CD4-positive, alpha-beta T cell treated with Interleukin-2 at 100 ng/mL for 4 hours (primary cell): Measurements from ENCODE around the gene MAML3.

Source experiments
- DNase-seq: peaks from one replicate; pipeline ENCODE4 v3.0.0-alpha.2; 2020; ENCODE audit warnings: low spot score

Gene MAML3

DNA sequence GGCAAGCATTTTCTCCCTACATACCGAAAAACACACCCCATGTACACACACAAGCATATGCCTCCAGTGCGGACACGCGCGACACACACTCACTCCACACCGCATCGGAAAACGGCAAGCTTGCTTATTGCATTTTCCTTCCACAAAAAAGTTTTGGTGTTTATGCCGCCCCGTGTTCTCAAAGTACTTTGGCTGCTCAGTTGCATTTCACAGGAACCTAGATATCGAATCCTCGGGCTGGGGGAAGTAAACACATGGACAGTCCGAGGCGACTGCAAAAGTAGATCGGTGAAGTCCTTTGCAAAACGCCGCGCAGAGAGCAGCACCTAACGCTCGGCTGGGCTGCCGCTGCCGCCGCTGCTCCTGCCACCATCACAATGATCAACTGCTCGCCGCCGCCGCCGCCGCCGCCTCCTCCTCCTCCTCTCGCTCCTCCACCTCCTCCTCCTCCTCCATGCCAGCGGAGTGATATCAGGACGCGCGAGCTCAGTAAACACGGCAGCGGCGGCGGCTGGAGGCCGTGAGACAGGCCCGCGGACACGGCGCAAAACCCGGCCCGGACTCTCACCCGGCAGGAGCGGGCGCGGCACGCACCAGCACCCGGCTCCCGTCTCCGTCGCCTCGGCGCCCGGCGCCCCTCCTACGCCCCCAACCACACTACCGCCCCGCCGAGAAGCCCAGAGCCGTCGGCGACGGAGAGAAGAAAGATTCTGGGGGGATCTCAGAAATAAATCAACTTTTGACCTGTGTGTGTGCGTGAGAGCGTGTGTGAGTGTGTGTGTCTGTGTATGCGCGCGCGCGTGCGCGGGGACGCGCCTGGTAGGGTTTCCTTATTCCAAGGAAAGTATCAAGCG, at the start of gene MAML3:
Gene MAML3, minus strand, starts transcription at position 467 of the 854 bp plus-strand sequence. CDS start 857 bp downstream, outside the sequence.
- peak; percentile 85 for DNase-seq

DNA sequence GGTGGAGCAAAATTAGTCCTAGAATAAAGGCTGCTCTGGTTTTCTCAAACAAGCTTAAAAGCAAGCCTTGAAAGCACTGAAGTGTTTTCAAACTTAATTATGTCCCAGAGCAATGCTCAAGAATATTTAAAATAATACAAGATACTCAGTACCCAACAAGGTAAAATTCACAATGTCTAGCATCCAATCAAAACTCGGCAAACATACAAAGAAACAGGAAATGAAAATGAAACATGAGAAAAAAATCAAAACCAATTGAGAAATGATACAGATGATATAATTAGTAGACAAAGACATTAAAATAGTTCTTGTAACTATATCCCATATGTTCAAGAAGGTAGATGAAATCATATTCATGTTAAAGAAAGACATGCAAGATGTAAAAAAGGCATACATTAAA, 45.0 kb upstream of the MAML3 start:
- no peak for DNase-seq

- DNase-seq: no peak
Measured at GRCh38 chr4:140195806-140196205, 41.8 kb upstream of the MAML3 start.

DNA sequence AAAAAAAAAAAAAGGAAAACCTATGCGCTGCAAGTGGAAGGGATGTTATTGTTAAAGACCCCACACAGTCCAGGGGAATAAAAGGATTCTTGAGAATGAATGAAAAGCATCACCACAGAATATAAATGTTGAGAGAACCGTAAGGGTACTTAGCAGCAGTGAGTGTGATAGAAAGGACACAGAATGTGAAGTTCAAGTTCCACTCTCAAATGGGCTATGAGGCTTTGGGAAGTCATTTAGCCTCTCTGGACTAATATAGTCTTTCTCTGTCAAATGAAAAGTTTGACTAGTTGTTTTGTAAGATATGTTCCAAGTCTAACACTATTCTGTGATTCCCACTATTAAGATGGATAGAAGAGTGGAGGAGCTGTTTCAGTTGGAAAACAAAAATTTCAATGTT, 35.8 kb upstream of the MAML3 start:
- no peak for DNase-seq

GRCh38 chr4:140188975-140189374, 35.0 kb upstream of the MAML3 start:
- DNase-seq: no peak

- no peak for DNase-seq
Measured at GRCh38 chr4:140187316-140187695, 33.3 kb upstream of the MAML3 start.

- DNase-seq: no peak
Measured at GRCh38 chr4:140186651-140187315, 32.8 kb upstream of the MAML3 start.

GRCh38 chr4:140186082-140186438, 32.1 kb upstream of the MAML3 start:
- DNase-seq: no peak

- DNase-seq: no peak
Measured at GRCh38 chr4:140185412-140186081, 31.6 kb upstream of the MAML3 start.

DNA sequence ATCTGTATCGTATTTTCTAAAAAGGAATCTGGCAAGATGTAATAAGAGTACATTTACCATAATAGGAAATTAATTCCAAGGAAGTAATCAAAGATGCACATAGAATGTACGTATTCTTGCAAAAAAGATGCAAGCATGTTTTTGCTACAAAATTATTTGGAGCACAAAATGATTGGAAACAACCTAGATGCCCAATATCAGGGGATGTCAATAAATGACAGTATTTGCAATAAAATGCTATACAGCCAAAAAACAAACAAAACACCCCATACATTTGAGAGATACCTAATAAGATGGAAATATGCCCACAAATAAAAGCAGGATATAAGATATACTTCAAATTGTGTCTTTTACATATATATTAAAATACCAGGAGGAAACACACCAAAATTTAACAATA, 29.3 kb upstream of the MAML3 start:
- DNase-seq: no peak

DNA sequence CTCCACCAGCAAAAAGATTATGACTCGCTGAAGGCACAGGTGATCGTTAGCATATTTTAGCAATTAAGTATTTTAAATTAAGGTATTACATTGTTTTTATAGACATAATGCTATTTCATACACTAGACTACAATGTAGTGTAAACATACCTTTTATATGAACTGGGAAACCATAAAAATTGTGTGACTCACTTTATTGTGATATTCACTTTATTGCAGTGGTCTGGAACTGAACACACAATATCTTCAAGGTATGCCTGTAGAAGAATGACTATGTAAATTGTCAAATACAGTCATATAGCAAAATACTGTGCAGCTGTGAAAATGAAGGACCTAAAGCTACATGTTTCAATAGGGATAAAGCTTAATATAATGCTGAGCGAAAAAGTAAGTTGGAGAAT, 26.6 kb upstream of the MAML3 start:
- no peak for DNase-seq

- no peak for DNase-seq
Measured at GRCh38 chr4:140176735-140177134, 22.8 kb upstream of the MAML3 start.

DNA sequence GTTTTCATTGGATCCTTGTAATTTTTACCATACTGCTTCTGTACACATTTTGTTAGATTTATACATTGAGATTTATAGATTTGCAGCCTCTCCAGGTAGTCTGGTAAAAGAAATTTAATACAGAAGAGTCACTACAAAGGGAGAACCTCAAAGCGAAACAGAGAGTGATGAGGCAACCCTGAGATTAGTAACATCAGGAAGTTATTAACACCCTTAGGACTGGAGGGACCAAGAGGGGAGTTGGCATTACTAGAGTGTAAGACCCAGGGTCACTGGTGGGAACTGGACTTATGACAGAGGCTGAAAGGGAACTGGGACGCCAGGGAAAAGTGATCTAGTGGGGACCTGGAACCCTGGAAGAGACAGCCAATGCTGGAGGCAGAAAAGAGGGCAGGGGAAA, 20.6 kb upstream of the MAML3 start:
- no peak for DNase-seq

- DNase-seq: no peak
Measured at GRCh38 chr4:140172960-140173359, 19.0 kb upstream of the MAML3 start.

- no peak for DNase-seq
Measured at GRCh38 chr4:140170299-140170698, 16.3 kb upstream of the MAML3 start.

DNA sequence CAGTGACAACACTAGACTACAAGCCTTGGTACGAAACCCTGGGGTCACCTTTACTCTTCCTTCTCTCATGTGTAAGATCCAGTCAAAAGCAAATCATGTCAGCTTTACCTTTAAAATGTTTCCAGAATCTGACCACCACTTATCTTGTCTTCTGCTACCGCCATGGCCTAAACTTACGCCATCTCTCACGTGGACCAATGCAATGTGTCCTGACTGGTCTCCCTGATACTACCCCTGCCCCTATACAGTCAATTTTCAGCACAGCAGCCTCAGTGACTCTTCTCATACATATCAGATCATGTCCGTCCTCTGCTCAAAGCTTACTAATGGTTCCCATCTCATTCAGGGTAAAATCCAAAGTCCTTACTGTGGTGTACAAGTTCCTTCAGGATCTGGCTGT, 15.0 kb upstream of the MAML3 start:
- DNase-seq: no peak

- DNase-seq: no peak
Measured at GRCh38 chr4:140168474-140168873, 14.5 kb upstream of the MAML3 start.

DNA sequence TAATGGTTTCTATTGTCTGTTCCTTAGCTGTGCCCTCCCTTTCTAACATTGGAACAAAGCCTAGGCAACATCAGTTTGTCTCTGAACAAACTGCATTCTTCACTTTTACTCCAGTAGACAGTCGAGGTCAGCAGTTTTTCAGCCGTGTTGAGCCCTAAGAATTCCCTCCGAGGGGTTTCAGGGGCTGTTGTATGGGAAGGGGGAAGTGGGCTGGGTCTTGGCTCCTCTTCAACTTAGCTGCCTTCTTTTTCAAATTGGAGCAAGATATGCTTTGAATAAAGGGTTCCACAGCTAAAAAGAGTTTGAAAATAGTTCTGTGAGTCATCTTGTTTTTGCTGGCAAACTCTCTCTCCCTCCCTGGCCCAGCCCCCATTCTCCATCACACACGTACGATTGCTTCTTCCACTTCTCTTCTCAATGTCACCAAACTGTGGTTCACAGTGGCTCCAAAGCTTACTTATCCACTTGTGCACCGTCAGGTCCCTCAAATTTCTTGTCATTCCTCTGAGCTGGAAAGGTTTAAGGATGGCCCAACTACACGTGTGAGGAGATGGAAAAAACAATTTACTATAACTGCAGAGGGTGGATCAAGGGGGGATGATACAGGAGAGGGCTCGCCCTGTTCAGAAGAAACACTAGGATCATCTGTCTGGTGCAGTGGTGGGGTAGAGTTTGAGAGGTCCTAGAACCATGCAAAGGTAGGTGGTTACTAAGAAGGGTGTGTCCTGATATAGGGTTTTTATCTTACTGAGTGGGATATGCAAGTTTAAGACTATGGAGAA, 9.2 kb upstream of the MAML3 start:
- DNase-seq: no peak

- no peak for DNase-seq
Measured at GRCh38 chr4:140162596-140162995, 8.6 kb upstream of the MAML3 start.

DNA sequence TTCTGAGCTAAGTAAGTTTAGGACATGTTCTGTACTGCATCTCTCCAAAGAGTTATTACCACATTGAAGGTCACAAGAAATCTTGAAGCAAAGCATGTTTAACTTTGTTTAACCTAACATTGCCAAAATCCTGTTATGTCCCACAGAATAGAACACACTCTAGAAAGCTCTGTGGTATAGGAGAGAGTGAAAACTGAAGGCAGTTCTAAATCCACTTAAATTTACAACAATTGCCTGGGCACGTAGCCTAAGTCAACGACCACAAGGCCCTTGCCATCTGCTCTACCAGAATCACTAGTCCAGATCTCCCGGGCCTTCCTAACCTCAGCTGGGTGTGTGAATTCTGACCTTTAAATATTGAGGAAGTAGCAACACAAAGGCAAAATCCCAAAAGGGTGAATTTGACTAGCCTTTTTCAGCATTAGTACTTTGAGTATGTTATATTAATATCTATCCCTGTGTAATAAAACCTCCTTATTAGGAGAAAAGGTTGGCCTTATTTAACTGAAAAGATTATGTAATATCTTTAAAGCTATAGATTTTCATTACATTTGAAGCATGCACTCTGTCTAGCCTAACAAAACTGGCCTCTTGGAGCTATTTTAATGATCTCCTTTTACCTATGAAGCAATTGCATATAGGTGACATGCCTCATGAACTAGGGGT, 4.5 kb upstream of the MAML3 start:
- DNase-seq: no peak

DNA sequence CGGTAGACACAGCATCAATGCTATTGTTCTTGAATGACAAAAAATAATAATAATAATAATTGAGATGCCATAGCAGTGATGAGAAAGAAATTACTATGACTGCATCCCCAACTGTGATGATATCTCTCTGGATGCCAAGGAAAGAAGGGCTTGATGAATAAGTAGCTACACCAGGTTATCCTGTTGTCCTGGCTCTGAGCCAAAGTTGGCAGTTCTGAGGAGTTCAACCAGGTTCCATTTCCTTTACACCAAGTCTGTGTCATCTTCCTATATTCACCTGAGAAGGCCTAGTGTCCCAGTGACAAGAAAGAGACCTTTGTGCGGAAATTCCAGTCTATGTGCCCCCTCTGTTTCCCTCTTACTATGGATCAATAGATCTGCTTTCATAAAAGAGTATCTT, 3.4 kb upstream of the MAML3 start:
- DNase-seq: no peak
